ENCODE measurements around the gene LYPD4. TPM values are rescaled to one million over a fixed set of nuclear protein-coding genes. Genes with fewer than 3 reads are reported as not detected.

The LYPD4 gene
- total RNA-seq, 2 donors from 2014 or later, result 6.6 TPM; not detected in 1

- Histone ChIP-seq H3K27ac (no peak overlapping the region), H3K4me3 (no peak overlapping the region), H3K4me1 (replicated peaks) (no peaks in the 10 kb centered on the region), H3K36me3 (no peaks in the 10 kb centered on the region), H3K27me3 (replicated peaks; ENCODE audit: insufficient read depth) (no peaks in the 10 kb centered on the region), H3K9me3 (no peaks in the 10 kb centered on the region)
- intact Hi-C loops (cut with DNase I), result no loop called here
- DNase-seq (ENCODE audit: low spot score), result no peak
- TF ChIP-seq CTCF (IDR thresholded peaks at IDR 0.05) (no peak), POLR2A (IDR thresholded peaks at IDR 0.05) (no peak), POLR2AphosphoS5 (IDR thresholded peaks at IDR 0.05) (no peak)
- WGBS, result 74% methylated on average over 2 of the region's 2 CpGs
Observed at GRCh38 chr19:41853768-41854167, 9.3 kb upstream of the LYPD4 start.

GRCh38 chr19:41853344-41853743, 8.9 kb upstream of the LYPD4 start:
- no peak overlapping the region for H3K27ac ChIP-seq
- no peak overlapping the region for H3K4me3 ChIP-seq
- H3K9me3 ChIP-seq, result no peaks in the 10 kb centered on the region
- TF ChIP-seq POLR2A (IDR thresholded peaks at IDR 0.05) (no peak), CTCF (IDR thresholded peaks at IDR 0.05) (no peak), POLR2AphosphoS5 (IDR thresholded peaks at IDR 0.05) (no peak)
- no peaks in the 10 kb centered on the region for H3K27me3 ChIP-seq (replicated peaks; ENCODE audit: insufficient read depth)
- no peaks in the 10 kb centered on the region for H3K36me3 ChIP-seq
- 50% methylated on average over 2 of the region's 2 CpGs for WGBS
- intact Hi-C loops (cut with DNase I), result no loop called here
- no peak for DNase-seq (ENCODE audit: low spot score)
- no peaks in the 10 kb centered on the region for H3K4me1 ChIP-seq (replicated peaks)

- intact Hi-C loops (cut with DNase I), result no loop called here
- H3K27me3 ChIP-seq (replicated peaks; ENCODE audit: insufficient read depth), result no peaks in the 10 kb centered on the region
- TF ChIP-seq POLR2AphosphoS5 (IDR thresholded peaks at IDR 0.05), result no peak
- TF ChIP-seq CTCF (IDR thresholded peaks at IDR 0.05), result no peak
- TF ChIP-seq POLR2A (IDR thresholded peaks at IDR 0.05), result no peak
- 30% methylated on average over 4 of the region's 4 CpGs for WGBS
- H3K36me3 ChIP-seq, result no peaks in the 10 kb centered on the region
- no peak for DNase-seq (ENCODE audit: low spot score)
- H3K4me3 ChIP-seq, result no peak overlapping the region
- H3K4me1 ChIP-seq (replicated peaks), result no peaks in the 10 kb centered on the region
- no peaks in the 10 kb centered on the region for H3K9me3 ChIP-seq
- no peak overlapping the region for H3K27ac ChIP-seq
Observed at GRCh38 chr19:41851456-41851855, 7.0 kb upstream of the LYPD4 start.

- no peak for TF ChIP-seq CTCF (IDR thresholded peaks at IDR 0.05)
- TF ChIP-seq POLR2A (IDR thresholded peaks at IDR 0.05), result no peak
- no peak for TF ChIP-seq POLR2AphosphoS5 (IDR thresholded peaks at IDR 0.05)
- intact Hi-C loops (cut with DNase I), result no loop called here
Observed at GRCh38 chr19:41850381-41850780, 5.9 kb upstream of the LYPD4 start.

GRCh38 chr19:41849067-41849466, 4.6 kb upstream of the LYPD4 start:
- Histone ChIP-seq H3K4me3 (no peak overlapping the region), H3K27ac (no peak overlapping the region), H3K36me3 (no peaks in the 10 kb centered on the region), H3K4me1 (replicated peaks) (no peaks in the 10 kb centered on the region), H3K9me3 (no peaks in the 10 kb centered on the region), H3K27me3 (replicated peaks; ENCODE audit: insufficient read depth) (no peaks in the 10 kb centered on the region)
- no peak for TF ChIP-seq CTCF (IDR thresholded peaks at IDR 0.05)
- TF ChIP-seq POLR2AphosphoS5 (IDR thresholded peaks at IDR 0.05), result no peak
- no peak for TF ChIP-seq POLR2A (IDR thresholded peaks at IDR 0.05)
- DNase-seq (ENCODE audit: low spot score), result no peak
- 78% methylated on average over 2 of the region's 2 CpGs for WGBS
- intact Hi-C loops (cut with DNase I), result no loop called here

More at GRCh38 chr19:41850381-41850780, 5.9 kb upstream of the LYPD4 start:
- no peak for DNase-seq (ENCODE audit: low spot score)
- H3K27me3 ChIP-seq (replicated peaks; ENCODE audit: insufficient read depth), result no peaks in the 10 kb centered on the region
- H3K9me3 ChIP-seq, result no peaks in the 10 kb centered on the region
- H3K27ac ChIP-seq, result no peak overlapping the region
- no peaks in the 10 kb centered on the region for H3K4me1 ChIP-seq (replicated peaks)
- 75% methylated on average over 5 of the region's 5 CpGs for WGBS
- H3K36me3 ChIP-seq, result no peaks in the 10 kb centered on the region
- H3K4me3 ChIP-seq, result no peak overlapping the region
